Endothelial cell of umbilical vein (primary cell): ENCODE results near the gene EDEM2. TPM values are rescaled to one million over a fixed set of nuclear protein-coding genes. Genes with fewer than 3 reads are reported as not detected.

ENCODE experiments used
- BruUV-seq: library from RNA; stranded (reverse); fragments of 400-500 nt; replicated peaks from 2 replicates; lab custom pipeline; 2021; lab: Mats Ljungman, UMichigan
- CTCF ChIA-PET: fragments of 300-600, 350-600 bp; sonication (Branson Sonifier 250); formaldehyde crosslinking; loops from one replicate; lab custom pipeline; 2021; ENCODE audit warnings: antibody characterized with exemption, inconsistent platforms; lab: Charles Lee
- POLR2A ChIA-PET: fragments of 300-600, 350-600 bp; sonication (Branson Sonifier 250); formaldehyde crosslinking; loops from one replicate; lab custom pipeline; 2021; ENCODE audit warnings: antibody characterized with exemption, inconsistent platforms; lab: Charles Lee
- DNase-seq: peaks from one replicate; pipeline ENCODE4 v3.0.0-alpha.2; 2011; ENCODE audit warnings: low read depth, low spot score
- FAIRE-seq: peaks from 2 replicates; lab custom pipeline; 2011; peaks lifted over from hg19 to GRCh38; lab: Jason Lieb, UNC
- H2AFZ ChIP-seq: 2 replicates; pipeline ENCODE4 v1.6.0; 2012; ENCODE audit warnings: low read depth, low read length, control low read depth, inconsistent platforms
- H3K27ac ChIP-seq: 2 replicates; pipeline ENCODE4 v1.5.1; 2011; ENCODE audit warnings: low read depth, mild to moderate bottlenecking, control low read depth, low read length, moderate library complexity; ENCODE audit not compliant: insufficient read depth
- H3K27me3 ChIP-seq, 2 experiments: 2 replicates each; pipeline versions ENCODE4 v1.6.0 to v1.6.1; 2011; ENCODE audit warnings: low read length in 2 of 2, mixed read lengths in 1 of 2; ENCODE audit not compliant: control insufficient read depth in 2 of 2, insufficient read depth in 2 of 2
- H3K36me3 ChIP-seq, 2 experiments: 2 replicates in 1 of 2; 3 replicates in 1 of 2; pipeline ENCODE4 v1.5.1; 2011; ENCODE audit warnings: low read length in 2 of 2, mild to moderate bottlenecking in 1 of 2, moderate library complexity in 1 of 2; ENCODE audit not compliant: control insufficient read depth in 2 of 2, insufficient read depth in 2 of 2; ENCODE audit errors: extremely low read depth in 1 of 2
- H3K4me1 ChIP-seq: 3 replicates; pipeline ENCODE4 v1.5.1; 2011; ENCODE audit warnings: mild to moderate bottlenecking, low read length; ENCODE audit not compliant: control insufficient read depth, insufficient read depth; ENCODE audit errors: extremely low read depth
- H3K4me2 ChIP-seq: 2 replicates; pipeline ENCODE4 v1.6.1; 2011; ENCODE audit warnings: low read length, control low read depth, mixed read lengths; ENCODE audit not compliant: insufficient read depth
- H3K4me3 ChIP-seq, 3 experiments: fragments of 200-600 bp in 1 of 3; sonication (generic), shearing (Covaris generic) in 1 of 3; replicated peaks in 1 of 3; 2 replicates each; pipeline ENCODE4 v1.5.1; 2011 to 2016; ENCODE audit warnings: control low read depth in 3 of 3, low read length in 3 of 3, mild to moderate bottlenecking in 2 of 3, inconsistent platforms in 1 of 3, low read depth in 1 of 3, moderate library complexity in 1 of 3; ENCODE audit not compliant: insufficient read depth in 1 of 3
- H3K79me2 ChIP-seq: 2 replicates; pipeline ENCODE4 v1.6.0; 2012; ENCODE audit warnings: low read length, inconsistent platforms; ENCODE audit not compliant: control insufficient read depth, insufficient read depth
- H3K9ac ChIP-seq: replicated peaks from 2 replicates; pipeline ENCODE3; 2011; ENCODE audit warnings: low read length, control low read depth; ENCODE audit not compliant: insufficient read depth; ENCODE audit errors: extremely low read depth
- H3K9me1 ChIP-seq: replicated peaks from 3 replicates; pipeline ENCODE4 v1.6.0; 2011; ENCODE audit warnings: mild to moderate bottlenecking, low read length; ENCODE audit not compliant: control insufficient read depth, insufficient read depth; ENCODE audit errors: extremely low read depth
- H3K9me3 ChIP-seq: replicated peaks from 2 replicates; pipeline ENCODE4 v1.5.1; 2012; ENCODE audit warnings: low read length, inconsistent platforms; ENCODE audit not compliant: control insufficient read depth, insufficient read depth
- H4K20me1 ChIP-seq: replicated peaks from 2 replicates; pipeline ENCODE3; 2011; ENCODE audit warnings: mild to moderate bottlenecking, low read length; ENCODE audit not compliant: control insufficient read depth, insufficient read depth; ENCODE audit errors: extremely low read depth
- EZH2 ChIP-seq: IDR thresholded peaks from 2 replicates; pipeline ENCODE4 v1.6.1; 2012; ENCODE audit warnings: borderline replicate concordance, low read depth, mild to moderate bottlenecking, moderate library complexity, low read length, inconsistent platforms; ENCODE audit not compliant: severe bottlenecking
- FOS ChIP-seq: IDR thresholded peaks from 2 replicates; pipeline ENCODE4 v1.6.1; 2011; ENCODE audit warnings: mild to moderate bottlenecking, low read length, moderate library complexity, borderline replicate concordance; ENCODE audit not compliant: insufficient read depth
- GATA2 ChIP-seq: IDR thresholded peaks from 2 replicates; pipeline ENCODE4 v1.7.0; 2011; ENCODE audit warnings: low read depth, mild to moderate bottlenecking, moderate library complexity, mixed read lengths, low read length; ENCODE audit not compliant: insufficient read length, insufficient read depth
- JUN ChIP-seq: IDR thresholded peaks from 2 replicates; pipeline ENCODE4 v1.6.1; 2011; ENCODE audit warnings: borderline replicate concordance, low read depth; ENCODE audit not compliant: insufficient read length, insufficient read depth
- MYC ChIP-seq: IDR thresholded peaks from one replicate; pipeline ENCODE4 v1.6.1; 2011; ENCODE audit warnings: mild to moderate bottlenecking, low read depth, low read length
- POLR2A ChIP-seq: IDR thresholded peaks from 2 replicates; pipeline ENCODE4 v1.6.1; 2012; ENCODE audit warnings: low read depth, mild to moderate bottlenecking, control low read depth, low read length
- POLR2AphosphoS5 ChIP-seq: IDR thresholded peaks from 2 replicates; pipeline ENCODE4 v1.6.1; 2012; ENCODE audit warnings: low read depth, mild to moderate bottlenecking, control low read depth, low read length, moderate library complexity; ENCODE audit not compliant: insufficient read depth
- dilution Hi-C: fragments of 300-500 bp; cut with MboI; formaldehyde crosslinking; loops from one replicate; pipeline ENCODE4 v1.15.0; 2019; ENCODE audit warnings: low sequenced_read_pairs; ENCODE audit not compliant: extremely low pct_ligation_motif_present
- intact Hi-C: fragments of 100-400 bp; cut with micrococcal nuclease; formaldehyde crosslinking; loops from one replicate; pipeline ENCODE4 v1.10.0; 2022
- polyA plus RNA-seq, 4 experiments: library from polyadenylated mRNA; depleted of rRNA in 3 of 4; stranded (reverse) in 3 of 4; unstranded in 1 of 4; fragments of >200 nt; gene quantifications; 2 replicates each; pipeline versions ENCODE4 v1.2.1 to v1.2.3, GENCODE V29; 2011 to 2012; ENCODE audit warnings: missing spikeins in 1 of 4
- total RNA-seq: library from RNA; stranded (reverse); gene quantifications from 2 replicates; pipeline ENCODE4 v1.2.3, GENCODE V29; 2021
- TF ChIP-seq, protein P1 (sequence below), 2 donors: IDR thresholded peaks; 1 replicate in 1 of 2; 2 replicates in 1 of 2; pipeline ENCODE4 v1.5.1; 2011; ENCODE audit warnings: low read length in 2 of 2, mild to moderate bottlenecking in 2 of 2, moderate library complexity in 2 of 2, control low read depth in 1 of 2, inconsistent platforms in 1 of 2, low read depth in 1 of 2; ENCODE audit not compliant: insufficient read depth in 1 of 2; ENCODE audit errors: extremely low read depth in 1 of 2
- TF ChIP-seq, protein P2 (sequence below): IDR thresholded peaks from 2 replicates; pipeline ENCODE4 v1.6.1; 2011; ENCODE audit not compliant: insufficient read depth, insufficient read length

The EDEM2 gene
- total and polyA plus RNA-seq, 2 donors (not counting 3 experiments of a cell fraction or from before 2014, with no cell fraction given) = 29.1 to 39.5 TPM

DNA sequence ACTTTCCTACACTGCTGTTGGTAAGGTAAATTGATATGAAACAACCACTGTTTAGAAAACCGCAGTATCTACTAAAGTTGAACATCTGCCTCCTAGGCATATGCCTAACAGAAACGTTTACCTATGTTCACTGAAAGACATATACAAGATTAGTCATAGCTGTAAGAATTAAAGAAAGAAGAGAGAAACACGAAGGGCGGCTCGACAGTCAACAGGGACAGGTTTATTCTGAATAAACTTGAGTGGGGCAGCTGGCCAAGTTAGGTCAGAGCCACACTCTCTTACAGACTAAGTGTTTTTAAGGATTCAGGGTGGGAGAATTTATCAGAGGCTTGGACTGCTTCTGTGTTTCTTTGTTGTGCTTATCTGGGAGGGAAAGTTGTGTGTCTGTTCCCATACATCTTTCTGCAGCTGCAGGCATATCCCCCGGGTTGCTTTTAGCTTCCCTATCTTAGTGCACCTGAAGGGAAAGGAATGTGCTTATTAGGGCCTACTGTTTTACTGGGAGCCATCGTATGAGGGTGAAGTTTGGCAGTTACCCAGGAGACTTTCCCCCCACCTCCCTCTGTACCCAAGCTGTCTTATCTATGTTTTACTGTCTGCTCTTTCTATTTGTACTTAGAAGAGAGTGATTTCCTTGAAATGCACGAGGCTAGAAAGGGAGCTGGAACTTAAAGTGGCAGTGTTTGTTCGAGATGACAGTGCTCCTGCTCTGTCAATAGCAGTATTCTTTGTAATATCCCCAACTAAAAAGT is 45.2 kb upstream of the EDEM2 start:
- DNase-seq (peak; percentile 58), FAIRE-seq (no peak)
- H3K27me3 ChIP-seq = no peaks in the 10 kb centered on the region
- no peak overlapping the region for H3K27ac ChIP-seq
- H3K9ac ChIP-seq = no peak overlapping the region
- TF ChIP-seq MYC (no peak), POLR2A (peak; percentile 35)
- intact Hi-C loops (no loop called here), dilution Hi-C loops (no loop called here)
- POLR2A ChIA-PET = no interaction called here
- H2AFZ ChIP-seq = no peak overlapping the region
- peaks cover 9% of the 10 kb centered on the region for H3K4me1 ChIP-seq
- no peak overlapping the region for H3K4me2 ChIP-seq
- H4K20me1 ChIP-seq = no peaks in the 10 kb centered on the region
- no peaks in the 10 kb centered on the region for H3K79me2 ChIP-seq
- H3K9me1 ChIP-seq = no peaks in the 10 kb centered on the region
- H3K36me3 ChIP-seq = no peaks in the 10 kb centered on the region
- no peak overlapping the region for H3K4me3 ChIP-seq
- CTCF ChIA-PET = interaction anchor here (0.7 to 4.0 kb wide), 3 partner anchors 47 to 1943 kb away, joined by 4 to 10 read pairs (median 4); no protein-coding TSS in a partner anchor
- H3K9me3 ChIP-seq = no peaks in the 10 kb centered on the region
- BruUV-seq = no TSS peak

DNA sequence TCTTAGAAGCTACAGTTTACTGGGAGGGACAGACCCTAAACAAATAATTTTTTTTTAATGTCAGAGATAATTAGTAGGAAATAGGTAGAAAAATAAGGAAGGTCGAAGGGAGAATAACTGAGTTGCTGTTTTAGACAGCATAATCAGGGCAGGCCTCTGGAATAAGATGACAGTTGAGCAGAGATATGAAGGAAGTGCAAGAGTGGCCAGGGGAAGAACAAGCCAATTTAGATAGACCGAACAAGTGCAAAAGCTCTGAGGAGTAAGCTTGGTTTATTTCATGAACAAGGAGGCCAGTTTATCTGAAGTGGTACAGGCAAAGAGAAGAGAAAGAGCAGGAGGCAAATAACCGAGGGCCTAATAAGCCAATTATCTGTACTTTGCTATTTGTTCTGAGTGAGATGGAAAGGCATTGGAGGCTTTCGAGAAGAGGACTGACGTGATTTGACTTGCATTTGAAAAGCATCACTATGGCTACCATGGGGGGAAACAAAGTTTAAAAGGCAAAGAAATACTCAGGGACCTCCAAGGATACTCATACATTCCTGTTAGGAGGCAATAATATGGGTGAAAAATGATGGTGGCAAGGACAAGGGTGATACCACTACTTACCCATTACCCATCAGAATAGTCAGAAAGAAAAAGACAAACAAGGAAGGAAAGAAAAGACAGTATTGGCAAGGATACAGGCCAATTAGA is 44.4 kb upstream of the EDEM2 start:
- POLR2A ChIA-PET = no interaction called here

More for the DNA sequence above, 44.4 kb upstream of the EDEM2 start:
- Histone ChIP-seq H4K20me1 (no peaks in the 10 kb centered on the region), H3K27me3 (no peaks in the 10 kb centered on the region), H3K79me2 (no peaks in the 10 kb centered on the region), H3K4me3 (no peak overlapping the region), H3K4me1 (peaks cover 9% of the 10 kb centered on the region), H3K9me1 (no peaks in the 10 kb centered on the region), H3K36me3 (no peaks in the 10 kb centered on the region), H2AFZ (no peak overlapping the region), H3K9ac (no peak overlapping the region), H3K4me2 (no peak overlapping the region), H3K27ac (no peak overlapping the region), H3K9me3 (no peaks in the 10 kb centered on the region)
- intact Hi-C loops = no loop called here
- TF ChIP-seq, protein P1, sequence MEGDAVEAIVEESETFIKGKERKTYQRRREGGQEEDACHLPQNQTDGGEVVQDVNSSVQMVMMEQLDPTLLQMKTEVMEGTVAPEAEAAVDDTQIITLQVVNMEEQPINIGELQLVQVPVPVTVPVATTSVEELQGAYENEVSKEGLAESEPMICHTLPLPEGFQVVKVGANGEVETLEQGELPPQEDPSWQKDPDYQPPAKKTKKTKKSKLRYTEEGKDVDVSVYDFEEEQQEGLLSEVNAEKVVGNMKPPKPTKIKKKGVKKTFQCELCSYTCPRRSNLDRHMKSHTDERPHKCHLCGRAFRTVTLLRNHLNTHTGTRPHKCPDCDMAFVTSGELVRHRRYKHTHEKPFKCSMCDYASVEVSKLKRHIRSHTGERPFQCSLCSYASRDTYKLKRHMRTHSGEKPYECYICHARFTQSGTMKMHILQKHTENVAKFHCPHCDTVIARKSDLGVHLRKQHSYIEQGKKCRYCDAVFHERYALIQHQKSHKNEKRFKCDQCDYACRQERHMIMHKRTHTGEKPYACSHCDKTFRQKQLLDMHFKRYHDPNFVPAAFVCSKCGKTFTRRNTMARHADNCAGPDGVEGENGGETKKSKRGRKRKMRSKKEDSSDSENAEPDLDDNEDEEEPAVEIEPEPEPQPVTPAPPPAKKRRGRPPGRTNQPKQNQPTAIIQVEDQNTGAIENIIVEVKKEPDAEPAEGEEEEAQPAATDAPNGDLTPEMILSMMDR (IDR thresholded peaks at IDR 0.05; ENCODE audit: extremely low read depth in 1 of 2, insufficient read depth in 1 of 2, low read depth in 1 of 2, low read length in 2 of 2) = no peak
- TF ChIP-seq FOS (no peak), POLR2A (no peak), MYC (no peak), GATA2 (no peak), POLR2AphosphoS5 (no peak), EZH2 (no peak), JUN (no peak)
- TF ChIP-seq, protein P2, sequence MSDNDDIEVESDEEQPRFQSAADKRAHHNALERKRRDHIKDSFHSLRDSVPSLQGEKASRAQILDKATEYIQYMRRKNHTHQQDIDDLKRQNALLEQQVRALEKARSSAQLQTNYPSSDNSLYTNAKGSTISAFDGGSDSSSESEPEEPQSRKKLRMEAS = no peak
- FAIRE-seq (no peak), DNase-seq (no peak)
- CTCF ChIA-PET = interaction anchor here (4.0 kb wide), 1 partner anchor 46 kb away, joined by 10 read pairs; no protein-coding TSS in a partner anchor
- no TSS peak for BruUV-seq
- dilution Hi-C loops = no loop called here
